GM18909 (cell line): ENCODE results near the gene LYPD1.

Source experiments
- ATAC-seq: cut with Tn5 transposase; IDR thresholded peaks from one replicate; pipeline ENCODE4 v1.9.1; 2021; ENCODE audit warnings: mild to moderate bottlenecking; ENCODE audit not compliant: unreplicated experiment, poor library complexity

The LYPD1 gene

GRCh38 chr2:132599556-132599955 is 70.4 kb downstream of the LYPD1 start:
- no peak for ATAC-seq

- ATAC-seq, result no peak
Measured at GRCh38 chr2:132598536-132598935, 71.5 kb downstream of the LYPD1 start.

GRCh38 chr2:132597831-132598230 is 72.2 kb downstream of the LYPD1 start:
- ATAC-seq, result no peak

GRCh38 chr2:132597166-132597565 is 72.8 kb downstream of the LYPD1 start:
- ATAC-seq, result no peak

- no peak for ATAC-seq
Measured at GRCh38 chr2:132595693-132596092, 74.3 kb downstream of the LYPD1 start.

- ATAC-seq, result no peak
Measured at GRCh38 chr2:132595186-132595585, 74.8 kb downstream of the LYPD1 start.
